HepG2 (cell line): ENCODE measurements around the gene SLC44A5. TPM values are rescaled to one million over a fixed set of nuclear protein-coding genes. Genes with fewer than 3 reads are reported as not detected.

Experiments used
- ATAC-seq: fragments of 200-7000 bp; cut with Tn5 transposase; 3 replicates; pipeline ENCODE4 v1.9.1; 2020; ENCODE audit warnings: mild to moderate bottlenecking, moderate library complexity
- BruUV-seq: library from RNA; stranded (reverse); fragments of 400-500 nt; replicated peaks from 2 replicates; lab custom pipeline; 2021; lab: Mats Ljungman, UMichigan
- CTCF ChIA-PET: fragments of 300-600 bp; formaldehyde crosslinking; extraction: SDS; loops from one replicate; lab custom pipeline; 2021; ENCODE audit warnings: low total read pairs, inconsistent platforms, low intra/inter-chr PET ratio; lab: Yijun Ruan, JAX
- POLR2A ChIA-PET: fragments of 350-600 bp; sonication (Branson Sonifier 250); formaldehyde crosslinking; loops from one replicate; lab custom pipeline; 2020; ENCODE audit warnings: antibody characterized with exemption, inconsistent platforms; lab: Yijun Ruan, JAX
- DNase-seq: peaks from one replicate; pipeline ENCODE4 v3.0.0-alpha.2; 2015; ENCODE audit warnings: low spot score
- FAIRE-seq: peaks from 3 replicates; lab custom pipeline; 2011; peaks lifted over from hg19 to GRCh38; lab: Jason Lieb, UNC
- H2AFZ ChIP-seq: one replicate; pipeline ENCODE4 v1.6.1; 2011; ENCODE audit warnings: low read length, inconsistent platforms
- H3K27ac ChIP-seq: fragments of 300-600 bp; 3 replicates; pipeline ENCODE4 v1.8.0; 2011; ENCODE audit warnings: mixed run types, mild to moderate bottlenecking, mixed read lengths, low read length, inconsistent platforms; ENCODE audit not compliant: insufficient read depth; ENCODE audit errors: extremely low read length
- H3K27me3 ChIP-seq, 2 experiments: fragments of 200-600 bp in 1 of 2; 2 replicates in 1 of 2; 3 replicates in 1 of 2; pipeline versions ENCODE4 v1.6.0 to v1.8.0; 2011; ENCODE audit warnings: low read length in 2 of 2, mild to moderate bottlenecking in 2 of 2, moderate library complexity in 2 of 2, inconsistent platforms in 1 of 2; ENCODE audit not compliant: insufficient read depth in 2 of 2, control insufficient read depth in 1 of 2
- H3K36me3 ChIP-seq, 2 experiments: fragments of 200-600 bp in 1 of 2; replicated peaks in 1 of 2; 2 replicates in 1 of 2; 3 replicates in 1 of 2; pipeline versions ENCODE4 v1.5.1 to v1.8.0; 2011; ENCODE audit warnings: low read length in 2 of 2, inconsistent platforms in 1 of 2; ENCODE audit not compliant: insufficient read depth in 2 of 2, control insufficient read depth in 1 of 2
- H3K4me1 ChIP-seq: 2 replicates; pipeline ENCODE4 v1.5.1; 2012; ENCODE audit warnings: low read length, inconsistent platforms; ENCODE audit not compliant: insufficient read depth
- H3K4me2 ChIP-seq: 2 replicates; pipeline ENCODE4 v1.6.0; 2011; ENCODE audit warnings: low read depth, low read length, inconsistent platforms
- H3K4me3 ChIP-seq, 3 experiments: fragments of 200-600 bp in 1 of 3; sonication (generic), shearing (Covaris generic) in 1 of 3; replicated peaks in 1 of 3; 2 replicates each; pipeline ENCODE4 v1.5.1; 2011 to 2016; ENCODE audit warnings: low read length in 3 of 3, inconsistent platforms in 2 of 3, low read depth in 2 of 3, mild to moderate bottlenecking in 2 of 3, control low read depth in 1 of 3, mixed read lengths in 1 of 3; ENCODE audit not compliant: insufficient read depth in 1 of 3
- H3K79me2 ChIP-seq: one replicate; pipeline ENCODE4 v1.6.1; 2011; ENCODE audit warnings: low read length, inconsistent platforms; ENCODE audit not compliant: insufficient read depth
- H3K9ac ChIP-seq: 2 replicates; pipeline ENCODE4 v1.6.0; 2011; ENCODE audit warnings: mild to moderate bottlenecking, low read depth, low read length, inconsistent platforms; ENCODE audit not compliant: insufficient read depth
- H3K9me3 ChIP-seq: 2 replicates; pipeline ENCODE4 v1.5.1; 2012; ENCODE audit warnings: mild to moderate bottlenecking, low read length
- H4K20me1 ChIP-seq: 2 replicates; pipeline ENCODE4 v1.6.0; 2011; ENCODE audit warnings: inconsistent platforms, mild to moderate bottlenecking, low read length, moderate library complexity; ENCODE audit not compliant: insufficient read depth
- KDM2A ChIP-seq: sonication (generic); formaldehyde crosslinking; IDR thresholded peaks from 2 replicates; pipeline ENCODE4 v1.4.0; 2020; ENCODE audit warnings: low read depth, missing genetic modification reagents, borderline replicate concordance
- ZNF263 ChIP-seq: sonication (generic); formaldehyde crosslinking; IDR thresholded peaks from 2 replicates; pipeline ENCODE4 v1.4.0; 2020; ENCODE audit warnings: missing genetic modification reagents
- ZNF557 ChIP-seq: sonication (generic); formaldehyde crosslinking; IDR thresholded peaks from 2 replicates; pipeline ENCODE4 v1.4.0; 2020; ENCODE audit warnings: missing genetic modification reagents
- WGBS: methylation state at CpG from one replicate; pipeline ENCODE4 v1.1.6; 2017; ENCODE audit warnings: low lambda C conversion rate; 5-methylcytosine and 5-hydroxymethylcytosine counted together
- in situ Hi-C: cut with HindIII; loops from 2 replicates; pipeline ENCODE4 v1.10.0; 2017; ENCODE audit warnings: low pct_unique_long_range_greater_than_20kb; ENCODE audit not compliant: extremely low pct_ligation_motif_present
- intact Hi-C: fragments of 100-400 bp; cut with micrococcal nuclease; formaldehyde crosslinking; loops from one replicate; pipeline ENCODE4 v1.10.0; 2022; ENCODE audit not compliant: unreplicated experiment
- polyA plus RNA-seq, 8 experiments: library from polyadenylated mRNA; depleted of rRNA in 3 of 8; stranded (reverse) in 7 of 8; unstranded in 1 of 8; fragments of >200 nt; fragmentation: Illumina TruSeq in 4 of 8; extraction: Trizol in 4 of 8; gene quantifications; 2 replicates each; pipeline versions ENCODE4 v1.2.1 to v1.2.3, GENCODE V29; 2011 to 2016; ENCODE audit warnings: low read depth in 4 of 8, missing spikeins in 1 of 8, mixed read lengths in 1 of 8; ENCODE audit not compliant: insufficient read depth in 1 of 8
- total RNA-seq, 5 experiments: library from RNA; depleted of rRNA; stranded (reverse); fragments of >200 nt; fragmentation: Illumina TruSeq; extraction: Trizol; gene quantifications; 2 replicates each; pipeline ENCODE4 v1.2.3, GENCODE V29; 2016; ENCODE audit warnings: low read depth in 1 of 5
- TF ChIP-seq, protein P1 (sequence below): sonication (generic); formaldehyde crosslinking; IDR thresholded peaks from 2 replicates; pipeline ENCODE4 v1.8.0; 2022; ENCODE audit warnings: low read depth, missing genetic modification reagents
- TF ChIP-seq, protein P2 (sequence below): sonication (generic); formaldehyde crosslinking; IDR thresholded peaks from 2 replicates; pipeline ENCODE4 v1.4.0; 2020; ENCODE audit warnings: missing genetic modification reagents, borderline replicate concordance
- TF ChIP-seq, protein P3 (sequence below), 2 experiments: IDR thresholded peaks; 2 replicates each; pipeline ENCODE4 v1.6.1; 2011 to 2012; ENCODE audit warnings: low read length in 2 of 2, borderline replicate concordance in 1 of 2, low read depth in 1 of 2, mild to moderate bottlenecking in 1 of 2, moderate library complexity in 1 of 2

SLC44A5 gene
- total and polyA plus RNA-seq, 2 of the 13 experiments (the other 11 are each of a cell fraction or from before 2014, with no cell fraction given): 8.0 to 16.0 TPM

DNA sequence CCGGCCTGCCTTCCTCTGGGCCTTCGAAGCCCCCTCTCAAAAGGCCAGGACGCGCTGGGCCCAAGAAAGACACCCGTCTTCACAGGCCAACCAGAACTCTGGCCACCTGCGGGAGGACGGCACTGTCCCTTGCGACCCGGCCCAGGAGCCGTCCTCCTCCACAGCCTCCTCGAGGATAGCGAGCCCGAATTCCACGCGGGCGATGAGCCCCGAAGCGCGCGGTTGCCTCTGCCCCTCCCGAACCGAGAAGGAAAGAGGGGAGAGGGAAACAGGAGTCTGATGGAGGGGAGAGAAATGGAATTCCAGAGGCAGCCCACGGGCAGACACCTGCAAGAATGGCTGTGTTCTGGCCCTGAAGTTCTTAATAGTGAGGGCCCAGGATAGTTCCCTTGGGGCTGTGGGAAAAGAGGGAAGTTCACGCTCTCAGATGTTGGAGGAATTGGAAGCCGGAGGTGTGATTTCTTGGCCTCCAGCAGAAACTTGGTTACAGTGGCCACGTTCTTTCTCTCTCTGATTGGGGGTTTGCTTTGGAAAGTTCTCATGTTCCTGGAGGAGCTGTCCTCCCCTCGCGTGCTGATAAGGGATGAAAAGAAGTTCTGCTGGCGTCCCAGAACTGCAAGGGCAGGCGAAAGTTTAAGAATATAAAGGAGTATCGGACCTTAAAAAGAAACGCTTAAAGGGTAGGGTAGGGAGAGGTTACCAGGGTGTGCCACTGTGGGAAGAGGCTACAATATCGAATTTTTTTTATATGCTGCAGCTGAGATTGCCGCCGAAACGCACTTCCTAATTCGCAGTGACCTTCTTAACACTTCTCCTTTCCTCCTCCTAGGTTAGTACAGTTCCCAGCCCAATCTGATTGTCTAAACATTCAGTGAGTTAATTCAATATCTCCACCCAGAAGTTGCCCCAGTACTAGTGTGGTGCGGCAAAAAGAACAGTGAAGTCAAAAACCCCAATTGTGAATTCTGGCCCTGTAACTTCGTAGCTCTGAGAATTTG, 5.8 kb upstream of the SLC44A5 start:
- in situ Hi-C loops: no loop called here
- Histone ChIP-seq H4K20me1 (no peaks in the 10 kb centered on the region), H3K9ac (peak overlapping the region; percentile 32; the same call in 1 of the 2 replicates), H3K79me2 (no peaks in the 10 kb centered on the region), H3K4me2 (peak overlapping the region; percentile 98)
- POLR2A ChIA-PET: no interaction called here
- CTCF ChIA-PET: no interaction called here
- TF ChIP-seq, protein P1, sequence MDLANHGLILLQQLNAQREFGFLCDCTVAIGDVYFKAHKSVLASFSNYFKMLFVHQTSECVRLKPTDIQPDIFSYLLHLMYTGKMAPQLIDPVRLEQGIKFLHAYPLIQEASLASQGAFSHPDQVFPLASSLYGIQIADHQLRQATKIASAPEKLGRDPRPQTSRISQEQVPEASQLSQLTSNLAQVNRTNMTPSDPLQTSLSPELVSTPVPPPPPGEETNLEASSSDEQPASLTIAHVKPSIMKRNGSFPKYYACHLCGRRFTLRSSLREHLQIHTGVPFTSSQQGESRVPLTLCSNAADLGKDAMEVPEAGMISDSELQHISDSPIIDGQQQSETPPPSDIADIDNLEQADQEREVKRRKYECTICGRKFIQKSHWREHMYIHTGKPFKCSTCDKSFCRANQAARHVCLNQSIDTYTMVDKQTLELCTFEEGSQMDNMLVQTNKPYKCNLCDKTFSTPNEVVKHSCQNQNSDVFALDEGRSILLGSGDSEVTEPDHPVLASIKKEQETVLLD (CRISPR knock-in tag): no peak
- TF ChIP-seq ZNF557 (no peak), KDM2A (peak; percentile 36), ZNF263 (CRISPR knock-in tag) (peak; percentile 73; the same call in 1 of the 2 replicates)
- TF ChIP-seq, protein P2, sequence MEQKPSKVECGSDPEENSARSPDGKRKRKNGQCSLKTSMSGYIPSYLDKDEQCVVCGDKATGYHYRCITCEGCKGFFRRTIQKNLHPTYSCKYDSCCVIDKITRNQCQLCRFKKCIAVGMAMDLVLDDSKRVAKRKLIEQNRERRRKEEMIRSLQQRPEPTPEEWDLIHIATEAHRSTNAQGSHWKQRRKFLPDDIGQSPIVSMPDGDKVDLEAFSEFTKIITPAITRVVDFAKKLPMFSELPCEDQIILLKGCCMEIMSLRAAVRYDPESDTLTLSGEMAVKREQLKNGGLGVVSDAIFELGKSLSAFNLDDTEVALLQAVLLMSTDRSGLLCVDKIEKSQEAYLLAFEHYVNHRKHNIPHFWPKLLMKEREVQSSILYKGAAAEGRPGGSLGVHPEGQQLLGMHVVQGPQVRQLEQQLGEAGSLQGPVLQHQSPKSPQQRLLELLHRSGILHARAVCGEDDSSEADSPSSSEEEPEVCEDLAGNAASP (CRISPR knock-in tag): no peak
- TF ChIP-seq, protein P3, sequence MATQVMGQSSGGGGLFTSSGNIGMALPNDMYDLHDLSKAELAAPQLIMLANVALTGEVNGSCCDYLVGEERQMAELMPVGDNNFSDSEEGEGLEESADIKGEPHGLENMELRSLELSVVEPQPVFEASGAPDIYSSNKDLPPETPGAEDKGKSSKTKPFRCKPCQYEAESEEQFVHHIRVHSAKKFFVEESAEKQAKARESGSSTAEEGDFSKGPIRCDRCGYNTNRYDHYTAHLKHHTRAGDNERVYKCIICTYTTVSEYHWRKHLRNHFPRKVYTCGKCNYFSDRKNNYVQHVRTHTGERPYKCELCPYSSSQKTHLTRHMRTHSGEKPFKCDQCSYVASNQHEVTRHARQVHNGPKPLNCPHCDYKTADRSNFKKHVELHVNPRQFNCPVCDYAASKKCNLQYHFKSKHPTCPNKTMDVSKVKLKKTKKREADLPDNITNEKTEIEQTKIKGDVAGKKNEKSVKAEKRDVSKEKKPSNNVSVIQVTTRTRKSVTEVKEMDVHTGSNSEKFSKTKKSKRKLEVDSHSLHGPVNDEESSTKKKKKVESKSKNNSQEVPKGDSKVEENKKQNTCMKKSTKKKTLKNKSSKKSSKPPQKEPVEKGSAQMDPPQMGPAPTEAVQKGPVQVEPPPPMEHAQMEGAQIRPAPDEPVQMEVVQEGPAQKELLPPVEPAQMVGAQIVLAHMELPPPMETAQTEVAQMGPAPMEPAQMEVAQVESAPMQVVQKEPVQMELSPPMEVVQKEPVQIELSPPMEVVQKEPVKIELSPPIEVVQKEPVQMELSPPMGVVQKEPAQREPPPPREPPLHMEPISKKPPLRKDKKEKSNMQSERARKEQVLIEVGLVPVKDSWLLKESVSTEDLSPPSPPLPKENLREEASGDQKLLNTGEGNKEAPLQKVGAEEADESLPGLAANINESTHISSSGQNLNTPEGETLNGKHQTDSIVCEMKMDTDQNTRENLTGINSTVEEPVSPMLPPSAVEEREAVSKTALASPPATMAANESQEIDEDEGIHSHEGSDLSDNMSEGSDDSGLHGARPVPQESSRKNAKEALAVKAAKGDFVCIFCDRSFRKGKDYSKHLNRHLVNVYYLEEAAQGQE (IDR thresholded peaks at IDR 0.05; ENCODE audit: borderline replicate concordance in 1 of 2, low read depth in 1 of 2, low read length in 2 of 2): peak in 1 of 2 experiments; percentile 84; a peak in 2 of 4 replicates
- TF ChIP-seq, all 625 proteins: peak for 3
- H3K36me3 ChIP-seq: no peaks in the 10 kb centered on the region
- intact Hi-C loops: loop anchor here (1.0 kb wide), 1 partner anchor 61 kb away; no protein-coding TSS in a partner anchor
- peaks cover 13% of the 10 kb centered on the region for H3K4me1 ChIP-seq
- peak; percentile 19 for ATAC-seq
- no TSS peak for BruUV-seq
- peaks cover 0 to 2% of the 10 kb centered on the region in 2 experiments; a peak in 1 of 5 replicates for H3K27me3 ChIP-seq
- WGBS: 49% methylated on average over 31 of the region's 39 CpGs
- H3K4me3 ChIP-seq: peak overlapping the region; percentile 50 to 81 (median 78)
- no peaks in the 10 kb centered on the region for H3K9me3 ChIP-seq
- no peak overlapping the region for H3K27ac ChIP-seq
- no peak for FAIRE-seq
- DNase-seq: no peak
- no peak overlapping the region for H2AFZ ChIP-seq
